ENCODE results near the gene FYB2.

FYB2 gene, protein sequence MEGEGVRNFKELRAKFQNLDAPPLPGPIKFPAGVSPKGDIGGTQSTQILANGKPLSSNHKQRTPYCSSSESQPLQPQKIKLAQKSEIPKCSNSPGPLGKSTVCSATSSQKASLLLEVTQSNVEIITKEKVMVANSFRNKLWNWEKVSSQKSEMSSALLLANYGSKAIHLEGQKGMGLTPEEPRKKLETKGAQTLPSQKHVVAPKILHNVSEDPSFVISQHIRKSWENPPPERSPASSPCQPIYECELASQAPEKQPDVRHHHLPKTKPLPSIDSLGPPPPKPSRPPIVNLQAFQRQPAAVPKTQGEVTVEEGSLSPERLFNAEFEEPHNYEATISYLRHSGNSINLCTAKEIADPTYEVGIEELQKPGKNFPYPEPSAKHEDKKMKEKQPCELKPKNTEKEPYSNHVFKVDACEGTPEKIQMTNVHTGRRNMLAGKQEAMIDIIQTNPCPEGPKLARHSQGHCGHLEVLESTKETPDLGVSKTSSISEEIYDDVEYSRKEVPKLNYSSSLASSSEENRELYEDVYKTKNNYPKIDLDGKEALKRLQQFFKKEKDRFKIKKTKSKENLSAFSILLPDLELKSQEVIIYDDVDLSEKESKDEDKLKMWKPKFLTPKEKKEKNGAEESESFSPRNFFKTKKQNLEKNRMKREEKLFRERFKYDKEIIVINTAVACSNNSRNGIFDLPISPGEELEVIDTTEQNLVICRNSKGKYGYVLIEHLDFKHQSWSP

DNA sequence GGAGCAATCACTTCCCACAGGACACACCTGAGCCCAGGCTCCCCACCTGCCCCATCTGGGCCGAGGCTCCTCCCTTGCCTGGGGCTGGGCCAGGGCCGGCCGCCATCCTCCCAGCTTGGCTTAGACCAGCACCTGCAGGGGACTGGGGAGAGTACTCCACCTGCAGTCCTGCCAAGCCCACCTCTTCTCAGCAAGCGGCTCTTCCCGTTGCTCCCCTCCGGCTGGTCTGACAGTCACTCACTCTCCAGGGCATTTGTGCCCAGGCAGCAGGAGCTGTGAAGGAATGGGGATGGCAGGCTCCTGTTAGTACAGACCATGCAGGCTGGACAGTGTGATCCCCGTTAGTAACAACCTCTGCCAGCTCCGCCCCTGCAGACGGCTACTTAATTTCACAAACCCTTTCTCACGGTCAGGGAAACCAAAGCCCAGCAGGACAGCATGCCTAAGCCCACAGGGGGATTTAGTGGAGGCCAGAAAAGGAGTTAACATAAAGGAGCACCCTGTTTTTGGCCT lies at the start of gene FYB2:
FYB2 (minus strand) TSS at position 18 of the 513 bp plus-strand sequence. CDS start 114 bp downstream, outside the sequence.
- no peak for DNase-seq (ENCODE audit: low spot score)

- no peak for DNase-seq (ENCODE audit: low spot score)
These were observed 49.6 kb upstream of the FYB2 start for GRCh38 chr1:56868761-56869160.

GRCh38 chr1:56867491-56867890 lies 48.3 kb upstream of the FYB2 start:
- no peak for DNase-seq (ENCODE audit: low spot score)

GRCh38 chr1:56866656-56867055 lies 47.5 kb upstream of the FYB2 start:
- DNase-seq (ENCODE audit: low spot score) = no peak

DNA sequence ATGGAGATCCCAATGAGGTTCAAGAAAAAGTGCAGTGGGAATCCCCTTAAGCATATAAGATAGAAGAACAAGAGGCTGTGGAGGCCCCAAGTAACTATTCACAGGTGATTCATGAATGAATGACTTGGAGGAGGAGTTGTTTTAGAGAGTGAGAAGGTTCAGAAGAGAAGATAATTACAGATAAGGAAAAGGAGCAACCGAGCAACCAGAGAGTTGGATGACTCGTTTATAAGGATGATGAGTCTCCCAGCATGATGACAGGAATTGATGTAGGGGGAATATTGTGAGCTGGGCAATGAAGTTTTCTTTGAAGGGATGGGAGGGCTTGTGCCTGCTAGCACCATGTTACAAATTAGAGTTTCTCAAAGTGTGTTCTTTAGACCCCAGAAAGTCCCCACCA lies 45.2 kb upstream of the FYB2 start:
- no peak for DNase-seq (ENCODE audit: low spot score)

DNA sequence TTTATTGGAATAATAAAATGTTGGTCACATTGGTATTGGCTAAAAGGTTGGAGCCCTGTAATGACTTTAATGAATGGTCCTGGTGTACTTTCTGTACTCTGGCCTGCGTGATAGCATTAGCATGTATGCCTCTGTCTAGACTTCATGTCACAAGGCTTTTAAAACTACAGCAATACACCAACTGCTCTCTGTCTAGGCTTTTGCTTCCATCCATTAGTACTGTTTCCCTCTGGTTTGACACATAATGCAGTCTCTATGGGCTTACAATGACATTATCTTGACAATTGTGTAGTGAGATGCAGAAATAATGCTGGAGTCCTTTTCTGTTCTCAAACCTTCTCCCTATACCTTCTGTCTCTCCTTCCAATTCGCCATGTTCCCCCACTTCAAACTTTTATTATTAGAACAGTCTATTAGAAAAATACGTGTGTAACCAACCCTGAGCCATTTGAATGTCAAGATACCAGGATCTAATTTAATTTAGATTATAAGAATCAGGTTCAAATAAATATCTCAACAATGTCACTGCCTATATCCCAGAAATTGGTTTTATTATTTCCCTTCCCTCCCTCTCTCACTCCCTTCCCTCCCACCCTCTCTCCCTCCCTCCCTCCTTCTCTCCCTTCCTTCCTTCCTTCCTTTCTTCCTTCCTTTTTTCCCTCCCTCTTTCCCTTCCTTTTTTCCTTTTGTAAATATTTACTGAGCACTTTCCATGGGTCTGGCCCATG lies 44.2 kb upstream of the FYB2 start:
- no peak for DNase-seq (ENCODE audit: low spot score)

- DNase-seq (ENCODE audit: low spot score) = no peak
These were observed 40.1 kb upstream of the FYB2 start for GRCh38 chr1:56859287-56859686.

DNA sequence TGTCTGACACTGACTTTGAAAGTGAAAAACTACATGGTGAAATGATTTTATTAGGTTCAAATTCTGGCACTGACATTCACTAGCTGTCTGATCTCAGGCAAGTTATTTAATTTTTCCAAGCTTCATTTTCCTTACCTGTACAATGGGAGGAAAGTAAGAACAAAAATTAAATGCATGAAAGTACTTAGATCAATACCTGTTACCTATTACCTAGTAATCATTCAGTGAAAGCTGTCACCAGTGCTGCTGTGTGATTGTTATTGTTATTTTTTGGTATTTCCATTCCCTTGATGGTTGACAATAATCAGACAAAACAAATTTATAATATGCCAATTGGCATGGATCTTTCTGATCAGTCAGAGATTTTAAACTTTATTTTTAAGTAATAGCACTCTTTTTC lies 37.0 kb upstream of the FYB2 start:
- DNase-seq (ENCODE audit: low spot score) = no peak

- DNase-seq (ENCODE audit: low spot score) = no peak
These were observed 36.0 kb upstream of the FYB2 start for GRCh38 chr1:56855190-56855589.

GRCh38 chr1:56854521-56855099 lies 35.4 kb upstream of the FYB2 start, which contains the start of gene C8A:
C8A (plus strand) TSS chr1:56854797; CDS start chr1:56854902, 105 bp downstream.
- no peak for DNase-seq (ENCODE audit: low spot score)

DNA sequence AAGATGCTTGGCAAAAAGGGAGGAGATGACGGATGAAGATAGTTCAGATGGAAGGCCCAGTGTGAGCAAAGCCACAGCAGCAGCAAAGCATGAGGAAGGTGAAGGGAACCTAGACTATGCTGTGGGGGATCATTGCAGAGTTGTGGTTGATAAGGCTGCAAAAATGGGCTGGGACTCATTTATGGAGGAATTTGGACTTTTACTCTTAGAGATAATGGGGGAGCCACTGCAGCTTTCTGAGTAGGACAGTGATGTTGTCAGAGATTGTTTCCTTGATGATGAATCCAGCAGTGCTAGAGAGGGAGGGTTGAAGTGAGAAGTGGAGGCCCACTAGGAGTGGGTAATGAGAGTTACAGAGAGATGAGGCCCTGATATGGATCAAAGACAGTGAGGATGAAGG lies 33.3 kb upstream of the FYB2 start:
- DNase-seq (ENCODE audit: low spot score) = no peak

GRCh38 chr1:56850922-56851321 lies 31.7 kb upstream of the FYB2 start:
- no peak for DNase-seq (ENCODE audit: low spot score)

GRCh38 chr1:56850411-56850810 lies 31.2 kb upstream of the FYB2 start:
- DNase-seq (ENCODE audit: low spot score) = no peak

DNA sequence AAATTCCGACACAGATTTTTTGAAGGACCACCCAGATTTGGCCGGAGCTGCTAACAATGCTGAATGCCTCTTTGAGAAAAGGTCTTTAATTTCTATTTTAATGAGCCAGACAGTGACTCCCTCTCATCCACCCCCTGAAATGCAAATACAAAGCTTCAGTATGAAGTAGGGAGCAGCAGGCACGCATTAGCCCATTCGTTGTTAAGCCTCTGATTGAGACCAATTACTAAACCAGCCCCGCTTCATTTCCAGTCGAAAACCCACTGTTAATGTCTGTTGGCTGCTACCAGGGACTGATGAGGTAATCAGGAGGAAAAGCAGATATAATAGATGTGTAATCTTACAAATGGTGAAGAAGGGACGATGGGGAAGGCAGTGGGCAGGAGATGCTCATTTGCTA lies 30.5 kb upstream of the FYB2 start:
- DNase-seq (ENCODE audit: low spot score) = no peak

DNA sequence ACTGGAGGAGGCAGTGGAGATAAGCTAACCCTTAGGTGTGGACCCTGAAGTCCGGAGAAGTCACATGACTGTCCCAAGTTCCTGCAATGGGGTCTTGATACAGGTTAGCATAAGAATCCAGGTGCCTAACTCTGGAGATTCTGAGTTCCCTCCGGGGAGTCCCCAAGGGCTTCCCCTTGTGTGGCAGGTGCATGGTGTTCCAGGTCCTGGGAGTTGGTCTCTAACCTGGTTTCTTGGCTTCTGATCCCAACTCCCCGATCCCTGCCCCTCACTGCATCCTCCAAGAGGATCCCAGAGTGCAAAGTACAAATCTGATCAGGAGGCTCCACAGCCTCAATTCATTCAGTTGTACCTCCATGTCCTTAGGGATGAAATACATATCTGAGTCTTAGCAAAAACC lies 26.1 kb upstream of the FYB2 start:
- DNase-seq (ENCODE audit: low spot score) = no peak

DNA sequence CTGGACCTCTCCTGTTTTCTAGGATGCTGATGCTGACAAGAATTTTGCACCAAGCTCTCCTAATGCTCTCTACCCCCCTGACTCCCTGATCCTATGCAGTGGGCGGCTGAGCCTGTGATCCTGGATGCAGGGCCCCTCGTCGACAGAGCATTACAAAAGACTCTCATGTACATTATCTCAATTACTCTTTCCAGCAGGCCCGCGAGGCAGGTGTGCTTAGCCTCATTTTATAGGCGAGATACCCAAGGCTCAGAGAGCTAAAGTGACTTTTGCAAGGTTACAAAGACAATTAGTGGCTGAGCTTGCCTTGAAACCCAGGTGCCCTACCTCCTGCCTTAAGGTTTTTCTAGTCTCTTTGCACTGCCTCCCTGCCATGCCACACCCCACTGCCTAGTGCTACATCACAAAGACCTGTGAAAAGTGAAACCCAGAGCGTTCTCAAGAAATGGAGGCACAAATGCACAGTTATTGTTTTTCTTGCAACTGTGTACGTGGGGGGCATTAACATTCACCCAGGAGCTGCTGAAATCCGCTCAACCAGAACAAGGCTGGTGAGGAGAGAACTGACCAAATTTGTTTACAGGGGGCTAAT lies 25.4 kb upstream of the FYB2 start:
- no peak for DNase-seq (ENCODE audit: low spot score)

- no peak for DNase-seq (ENCODE audit: low spot score)
These were observed 24.3 kb upstream of the FYB2 start for GRCh38 chr1:56843544-56843943.

DNA sequence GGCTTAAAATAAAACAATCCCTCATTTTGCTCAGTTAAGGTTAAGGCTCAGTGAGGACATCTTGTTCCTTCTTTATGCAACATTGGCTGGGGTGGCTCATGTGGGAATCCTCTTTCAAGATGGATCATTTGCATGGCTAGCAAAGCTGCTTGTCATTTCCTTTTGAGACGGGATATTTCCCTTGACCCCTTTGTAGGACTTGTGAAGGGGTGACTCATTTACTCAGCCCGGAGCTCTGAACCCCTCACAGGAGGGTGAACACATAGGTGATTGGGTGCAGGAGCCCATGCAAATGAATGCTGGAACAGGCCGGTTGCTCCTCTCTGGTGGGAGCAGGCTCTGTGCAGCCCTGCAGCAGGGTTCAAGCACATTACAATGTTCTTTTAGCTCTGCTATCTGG lies 19.6 kb upstream of the FYB2 start:
- no peak for DNase-seq (ENCODE audit: low spot score)

GRCh38 chr1:56837244-56837939 lies 18.2 kb upstream of the FYB2 start:
- DNase-seq (ENCODE audit: low spot score) = no peak

DNA sequence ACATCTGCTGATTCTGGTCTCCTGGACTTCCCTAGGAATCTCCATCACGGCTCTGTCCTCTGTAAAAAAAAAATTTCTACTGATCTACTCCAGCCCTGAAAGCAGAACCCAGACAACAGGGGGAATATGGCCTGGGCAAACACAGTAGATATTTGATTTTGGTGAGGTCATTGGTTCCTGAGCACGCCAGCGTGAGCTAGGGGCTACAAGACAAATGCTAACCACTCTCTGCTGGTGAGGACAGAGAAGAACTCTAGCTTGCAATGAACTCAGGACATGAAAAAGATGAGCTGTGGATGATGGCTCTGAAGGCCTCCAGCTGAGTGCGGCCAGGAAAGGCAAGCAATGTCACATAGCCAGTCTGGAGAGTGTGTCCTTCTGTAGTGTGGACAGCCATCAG lies 17.2 kb upstream of the FYB2 start:
- no peak for DNase-seq (ENCODE audit: low spot score)

- no peak for DNase-seq (ENCODE audit: low spot score)
These were observed 16.5 kb upstream of the FYB2 start for GRCh38 chr1:56835657-56836056.

All from HuH-7.5 (cell line).